ENCODE results near the gene E2F7. TPM values are rescaled to one million over a fixed set of nuclear protein-coding genes. Genes with fewer than 3 reads are reported as not detected.

The E2F7 gene
- total RNA-seq, 1 donor from 2014 or later, result 0.27 TPM

- DNase-seq, result no peak
- H3K27me3 ChIP-seq (ENCODE audit: low read depth), result peaks cover 55% of the 10 kb centered on the region
- peak overlapping the region; percentile 51 for H3K4me3 ChIP-seq
- no peak overlapping the region for H3K27ac ChIP-seq (replicated peaks)
- no peaks in the 10 kb centered on the region for H3K9me3 ChIP-seq (replicated peaks)
- peaks cover 25% of the 10 kb centered on the region for H3K4me1 ChIP-seq
- no peaks in the 10 kb centered on the region for H3K36me3 ChIP-seq
- intact Hi-C loops (cut with micrococcal nuclease), result no loop called here
- TF ChIP-seq CTCF (IDR thresholded peaks at IDR 0.05; ENCODE audit: borderline replicate concordance), result no peak
Measured at GRCh38 chr12:77062396-77062795, 3.0 kb downstream of the E2F7 start.

- Histone ChIP-seq H3K36me3 (no peaks in the 10 kb centered on the region), H3K4me3 (no peak overlapping the region), H3K27ac (replicated peaks) (no peak overlapping the region), H3K9me3 (replicated peaks) (no peaks in the 10 kb centered on the region), H3K27me3 (ENCODE audit: low read depth) (peaks cover 55% of the 10 kb centered on the region), H3K4me1 (peaks cover 20% of the 10 kb centered on the region)
- DNase-seq, result no peak
- intact Hi-C loops (cut with micrococcal nuclease), result no loop called here
- TF ChIP-seq CTCF (IDR thresholded peaks at IDR 0.05; ENCODE audit: borderline replicate concordance), result no peak
Measured at GRCh38 chr12:77060883-77061240, 4.5 kb downstream of the E2F7 start.

GRCh38 chr12:77060136-77060882 is 5.1 kb downstream of the E2F7 start:
- Histone ChIP-seq H3K4me1 (peaks cover 16% of the 10 kb centered on the region), H3K9me3 (replicated peaks) (no peaks in the 10 kb centered on the region), H3K36me3 (no peaks in the 10 kb centered on the region), H3K4me3 (no peak overlapping the region), H3K27me3 (ENCODE audit: low read depth) (peaks cover 55% of the 10 kb centered on the region), H3K27ac (replicated peaks) (no peak overlapping the region)
- no peak for TF ChIP-seq CTCF (IDR thresholded peaks at IDR 0.05; ENCODE audit: borderline replicate concordance)
- no peak for DNase-seq
- intact Hi-C loops (cut with micrococcal nuclease), result no loop called here

GRCh38 chr12:77058740-77059139 is 6.6 kb downstream of the E2F7 start:
- Histone ChIP-seq H3K27me3 (ENCODE audit: low read depth) (peaks cover 45% of the 10 kb centered on the region), H3K4me1 (peaks cover 5% of the 10 kb centered on the region), H3K4me3 (no peak overlapping the region), H3K9me3 (replicated peaks) (no peaks in the 10 kb centered on the region), H3K27ac (replicated peaks) (no peak overlapping the region), H3K36me3 (no peaks in the 10 kb centered on the region)
- TF ChIP-seq CTCF (IDR thresholded peaks at IDR 0.05; ENCODE audit: borderline replicate concordance), result no peak
- intact Hi-C loops (cut with micrococcal nuclease), result no loop called here
- no peak for DNase-seq

GRCh38 chr12:77054851-77055250 is 10.5 kb downstream of the E2F7 start:
- Histone ChIP-seq H3K4me1 (no peaks in the 10 kb centered on the region), H3K27me3 (ENCODE audit: low read depth) (peaks cover 8% of the 10 kb centered on the region), H3K9me3 (replicated peaks) (no peaks in the 10 kb centered on the region), H3K4me3 (no peak overlapping the region), H3K27ac (replicated peaks) (no peak overlapping the region), H3K36me3 (no peaks in the 10 kb centered on the region)
- no peak for TF ChIP-seq CTCF (IDR thresholded peaks at IDR 0.05; ENCODE audit: borderline replicate concordance)
- no peak for DNase-seq
- intact Hi-C loops (cut with micrococcal nuclease), result no loop called here
